Stimulated activated CD4-positive, alpha-beta T cell treated with anti-CD3 and anti-CD28 coated beads, Interleukin-2, amount 100 ng/mL, for 24 hours (primary cell): ENCODE results near the gene TYW1.
"Not testable (repeated sequence)": the region's sequence is repeated elsewhere in the genome, so short reads cannot be mapped to it uniquely, and the experiment has no call there.

Experiments used
- DNase-seq, 2 donors: peaks; one replicate each; pipeline ENCODE4 v3.0.0-alpha.2; 2020

Gene TYW1

DNA sequence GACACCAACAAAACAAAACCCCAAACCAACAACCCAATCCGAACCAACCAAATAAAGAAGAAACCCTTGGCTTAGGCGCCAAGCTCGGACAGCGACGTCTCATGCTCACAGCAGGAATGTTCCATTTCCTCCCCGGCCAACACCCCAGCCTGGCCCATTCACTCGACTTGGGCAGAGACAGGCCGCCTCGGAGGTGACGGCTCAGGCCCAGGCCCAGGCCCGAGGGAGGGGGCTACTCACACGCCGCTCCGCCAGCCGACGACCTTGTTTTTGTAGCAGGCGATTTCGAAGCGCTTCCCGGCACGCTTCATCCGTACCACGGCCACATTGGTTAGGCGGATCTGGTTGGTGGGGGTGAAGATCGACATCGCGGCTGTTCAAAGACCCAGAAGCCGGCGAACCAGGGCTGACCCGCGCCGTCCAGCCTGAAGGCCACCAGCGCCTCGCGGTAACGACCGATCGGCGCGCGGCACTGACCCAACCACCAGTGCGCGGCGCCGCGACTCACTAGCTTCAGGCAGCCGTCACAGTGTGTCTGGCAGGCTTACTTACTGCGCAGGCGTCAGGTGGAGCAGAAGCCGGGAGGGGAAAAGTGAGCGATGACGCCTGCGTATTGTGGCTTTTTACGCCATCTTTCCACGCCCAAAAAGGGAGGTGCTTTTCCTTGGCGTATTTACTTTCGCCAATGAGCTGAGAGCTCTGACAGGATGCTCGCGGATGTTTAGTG is 1.4 kb upstream of the TYW1 start, which contains the start of gene SBDS:
Gene SBDS, minus strand, starts transcription at position 537 of the 727 bp plus-strand sequence. Its CDS starts 169 bp downstream, at position 368.
- DNase-seq = peak; percentile 88 to 92

DNA sequence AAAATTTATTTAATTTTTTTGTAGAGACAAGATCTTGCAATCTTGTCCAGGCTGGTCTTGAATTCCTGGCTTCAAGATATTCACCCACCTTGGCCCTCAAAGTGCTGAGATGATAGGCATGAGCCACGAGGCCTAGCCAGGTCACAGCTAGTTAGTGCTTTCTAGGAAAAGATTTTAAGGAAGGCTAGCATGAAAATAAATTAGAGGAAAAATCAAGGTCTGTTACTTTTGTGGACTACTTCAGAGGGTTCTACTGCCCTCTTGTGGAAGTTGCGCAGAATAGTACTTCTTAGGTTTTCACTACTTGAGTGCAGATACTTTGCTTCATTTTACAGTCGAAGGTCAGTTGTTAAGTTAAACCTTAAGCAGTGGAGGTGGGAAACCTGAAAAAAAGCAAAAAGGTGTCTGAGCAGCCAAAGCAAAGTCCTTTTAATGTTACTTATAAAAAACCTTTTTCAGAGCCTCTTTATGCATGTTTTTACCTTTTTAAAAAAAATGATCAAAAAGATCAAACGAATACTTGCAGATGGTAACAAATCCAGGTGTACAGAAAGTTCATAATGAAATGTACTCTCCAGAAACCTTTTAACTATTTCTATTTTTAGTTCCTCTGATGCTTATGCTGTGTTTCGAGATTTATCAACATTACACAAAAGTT is 4.1 kb downstream of the TYW1 start:
- DNase-seq = not testable (repeated sequence)

DNA sequence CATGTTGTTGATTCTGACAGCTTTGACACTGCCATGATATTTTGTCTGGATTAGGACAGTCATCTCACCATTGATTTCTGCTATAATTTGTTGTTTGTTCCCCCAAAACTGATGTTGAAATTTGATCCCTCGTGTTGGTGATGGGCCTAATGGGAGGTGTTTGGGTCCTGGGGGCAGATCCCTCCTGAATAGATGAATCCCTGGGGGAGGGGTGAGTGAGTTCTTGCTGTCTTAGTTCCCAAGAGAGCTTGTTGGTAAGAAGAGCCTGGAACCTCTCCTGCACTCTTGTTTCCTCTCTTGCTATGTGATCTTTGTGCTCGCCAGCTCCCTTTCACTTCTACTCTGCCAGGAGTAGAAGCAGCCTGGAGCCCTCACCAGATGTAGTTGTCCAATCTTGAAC is 7.5 kb downstream of the TYW1 start:
- not testable (repeated sequence) for DNase-seq

DNA sequence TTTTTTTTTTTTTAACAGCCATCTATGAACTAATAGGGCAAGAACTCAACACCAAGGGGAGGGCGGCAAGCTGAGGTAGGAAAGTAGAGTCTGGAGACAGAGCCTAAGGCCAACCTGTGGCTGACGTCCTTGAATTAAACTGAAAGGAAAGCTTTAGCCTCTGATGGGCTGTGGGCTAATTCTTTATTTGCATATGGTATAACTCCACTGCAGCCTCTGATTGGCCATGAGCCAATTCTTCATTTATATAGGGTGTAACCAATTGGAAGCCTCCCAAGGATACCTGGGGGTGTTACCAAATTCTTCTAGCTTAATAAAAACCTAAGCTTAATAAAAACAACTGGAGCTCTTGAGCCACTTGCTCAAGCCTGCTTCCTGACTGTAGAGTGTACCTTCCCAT is 10.3 kb downstream of the TYW1 start:
- no peak for DNase-seq

DNA sequence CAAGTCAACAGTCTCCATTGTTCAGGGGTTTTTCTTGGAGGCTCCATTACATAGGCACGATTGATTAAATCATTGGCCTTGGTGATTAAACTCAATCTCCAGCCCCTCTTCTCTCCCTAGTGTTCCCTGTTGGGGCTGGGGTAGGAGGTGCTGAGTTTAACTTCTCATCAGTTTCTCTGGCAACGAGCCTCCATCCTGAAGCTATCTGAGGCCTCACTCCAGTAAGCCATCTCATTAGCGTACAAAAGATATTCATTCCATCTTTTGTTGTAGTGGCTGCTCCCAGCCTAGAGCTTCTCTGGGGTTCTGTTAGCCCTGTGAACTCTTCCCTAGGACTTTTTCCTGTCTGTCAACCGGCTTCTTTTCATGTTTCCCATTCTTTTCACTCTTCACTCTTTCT is 11.6 kb downstream of the TYW1 start:
- DNase-seq = no peak

DNA sequence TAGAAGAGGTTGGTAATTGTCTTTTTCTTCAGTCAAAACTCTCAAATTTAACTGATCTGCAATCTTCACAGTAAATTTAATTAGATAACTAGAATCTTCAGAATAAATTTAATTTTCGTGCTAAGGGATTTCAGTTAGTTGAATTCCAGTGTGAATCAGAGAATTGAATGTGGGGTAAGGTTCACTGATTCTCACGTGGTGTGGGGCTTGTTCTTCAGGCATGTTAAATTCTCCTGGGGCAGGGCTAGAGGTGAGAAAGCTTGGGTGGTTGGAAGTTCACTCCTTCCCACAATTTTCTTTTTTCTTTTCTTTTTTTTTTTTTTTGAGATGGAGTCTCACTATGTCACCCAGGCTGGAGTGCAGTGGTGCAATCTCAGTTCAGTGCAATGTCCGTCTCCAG is 13.0 kb downstream of the TYW1 start:
- not testable (repeated sequence) for DNase-seq

DNA sequence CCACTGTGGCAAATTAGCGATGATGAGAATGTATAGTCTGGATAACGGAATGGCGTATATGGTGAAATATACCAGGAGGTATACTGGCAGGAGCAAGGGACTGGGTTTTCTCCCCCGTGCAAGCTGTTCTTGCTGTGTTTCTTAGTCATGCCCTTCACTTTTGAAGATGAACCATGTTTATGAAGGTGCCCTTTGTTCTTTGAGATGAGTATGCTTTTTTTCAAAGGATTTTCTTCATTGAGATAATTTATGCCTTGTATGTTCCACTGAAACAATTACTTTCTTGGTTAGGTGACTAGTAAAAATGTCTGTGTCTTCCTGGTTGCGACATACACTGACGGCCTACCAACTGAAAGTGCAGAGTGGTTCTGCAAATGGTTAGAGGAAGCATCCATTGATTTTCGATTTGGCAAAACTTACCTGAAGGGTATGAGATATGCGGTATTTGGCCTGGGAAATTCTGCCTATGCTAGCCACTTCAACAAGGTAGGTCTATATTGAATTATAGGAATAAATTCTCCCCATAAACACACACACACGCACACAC is 17.5 kb downstream of the TYW1 start:
- DNase-seq = not testable (repeated sequence)

DNA sequence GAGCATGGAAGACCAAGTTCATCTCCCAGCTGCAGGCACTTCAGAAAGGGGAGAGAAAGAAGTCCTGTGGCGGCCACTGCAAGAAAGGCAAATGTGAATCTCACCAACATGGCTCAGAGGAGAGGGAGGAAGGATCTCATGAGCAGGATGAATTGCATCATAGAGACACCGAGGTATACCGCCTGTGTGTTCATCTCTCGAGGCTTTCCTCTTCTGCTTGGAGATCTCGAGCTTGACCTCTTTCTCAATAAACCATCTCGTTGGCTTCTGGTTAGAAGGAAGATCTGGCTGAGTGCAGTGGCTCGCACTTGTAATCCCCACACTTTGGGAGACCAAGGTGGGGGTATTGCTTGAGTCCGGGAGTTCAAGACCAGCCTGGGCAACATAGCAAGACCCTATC is 21.3 kb downstream of the TYW1 start:
- DNase-seq = not testable (repeated sequence)

DNA sequence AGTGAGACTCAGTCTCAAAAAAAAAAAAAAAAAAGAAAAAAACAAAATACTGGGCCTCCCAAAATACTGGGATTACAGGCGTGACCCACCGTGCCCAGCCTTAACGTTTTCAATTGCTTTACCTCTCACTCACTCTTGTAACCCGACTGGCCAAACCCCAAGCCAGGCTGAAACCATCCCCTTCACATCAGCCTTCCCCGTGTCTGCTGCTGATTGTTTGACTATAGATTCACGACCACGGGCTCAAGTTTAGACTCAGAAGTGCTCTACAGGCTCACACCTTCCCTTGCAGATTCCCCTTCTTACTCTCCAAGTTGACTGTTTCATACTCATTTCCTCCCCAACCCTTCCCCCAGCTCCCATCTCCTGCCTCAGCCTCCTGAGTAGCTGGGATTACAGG is 22.3 kb downstream of the TYW1 start:
- DNase-seq = no peak

DNA sequence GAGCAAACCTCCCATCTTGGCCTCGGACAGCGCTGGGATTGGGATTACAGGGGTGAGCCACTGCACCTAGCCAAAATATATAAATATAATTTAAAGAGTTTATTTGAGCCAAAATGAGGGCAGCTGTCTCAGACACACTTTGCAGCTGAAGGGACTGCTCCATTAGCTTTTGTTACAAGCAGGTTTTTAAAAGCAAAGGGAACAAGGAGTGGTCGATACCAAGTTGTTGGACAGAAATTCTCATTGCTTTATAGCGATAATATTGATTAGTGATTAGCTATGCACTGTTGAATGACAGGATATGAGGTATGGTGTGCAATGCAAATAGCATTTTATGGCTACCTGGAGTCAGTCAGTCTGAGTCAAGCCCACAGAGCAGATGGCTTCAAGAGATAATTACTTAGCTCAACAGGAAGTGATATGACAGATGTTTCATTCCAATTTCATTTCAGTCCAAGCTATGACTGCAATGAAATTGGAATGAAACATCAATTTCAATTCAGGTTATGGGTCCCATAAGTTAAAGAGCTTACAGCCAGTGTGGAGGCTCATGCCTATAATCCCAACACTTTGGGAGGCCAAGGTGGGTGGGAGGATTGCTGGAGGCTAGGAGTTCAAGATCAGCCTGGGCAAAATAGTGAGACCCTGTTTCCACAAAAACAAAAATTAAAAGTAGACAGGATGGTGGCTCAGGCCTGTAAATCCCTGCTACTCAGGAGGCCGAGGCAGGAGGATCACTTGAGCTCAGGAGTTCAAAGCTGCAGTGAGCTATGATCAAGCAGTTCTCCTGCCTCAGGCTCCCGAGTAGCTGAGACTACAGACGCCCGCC is 23.1 kb downstream of the TYW1 start:
- no peak for DNase-seq

DNA sequence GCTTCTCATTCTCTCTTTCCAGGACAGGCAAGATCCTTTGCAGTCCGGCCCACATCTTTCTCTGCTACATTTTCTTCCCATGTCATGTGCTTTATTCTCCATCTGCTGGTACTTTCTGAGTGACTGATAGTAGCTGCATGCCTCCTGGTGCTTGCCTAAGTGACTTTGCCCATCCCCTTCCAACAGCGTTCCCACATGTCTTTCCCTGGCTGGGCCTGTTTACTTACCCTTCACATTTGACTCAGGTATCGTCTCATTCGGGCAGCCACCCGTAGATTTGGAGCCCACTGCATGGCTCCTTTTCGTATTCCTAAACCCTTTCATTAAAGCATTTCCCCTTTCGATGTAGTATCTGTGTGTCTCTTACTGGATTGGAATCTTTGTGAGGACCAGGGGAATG is 24.6 kb downstream of the TYW1 start:
- DNase-seq = no peak

DNA sequence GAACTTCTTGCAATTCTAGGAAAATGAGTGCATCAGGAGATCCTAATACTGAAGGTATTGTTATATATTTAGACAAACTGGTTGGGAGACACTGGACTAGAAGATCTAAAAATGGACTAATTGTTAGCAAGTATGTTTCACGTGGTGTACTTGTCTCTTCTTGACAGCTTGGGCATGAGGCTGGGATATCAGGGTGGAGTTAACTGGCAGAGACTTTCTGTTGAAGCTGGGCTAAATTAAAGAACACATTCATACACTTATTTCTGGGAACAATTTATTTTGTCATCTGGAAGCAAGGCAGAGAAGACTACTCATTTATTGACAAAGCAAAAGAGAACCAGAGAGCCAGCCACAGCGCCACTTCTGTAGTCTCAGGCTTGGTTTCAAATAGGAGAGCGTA is 25.9 kb downstream of the TYW1 start:
- DNase-seq = no peak

DNA sequence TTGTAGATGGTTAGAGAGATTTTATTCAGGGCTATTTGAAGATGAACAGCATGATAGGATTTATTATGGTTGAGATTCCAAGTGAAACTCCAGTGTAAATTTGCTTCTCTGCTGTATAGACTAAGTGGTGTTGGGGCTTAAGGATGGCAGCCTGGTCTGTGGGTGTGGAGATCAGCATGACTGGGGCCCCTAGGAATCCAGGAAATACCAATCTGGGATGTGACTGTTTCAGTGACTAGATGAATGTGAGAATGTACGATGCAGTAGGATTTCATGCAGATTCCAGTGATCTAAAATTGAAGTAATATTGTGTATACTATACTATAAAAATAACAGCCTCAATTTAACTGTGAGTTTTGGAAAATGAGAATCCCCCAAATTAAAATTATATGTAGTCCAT is 28.8 kb downstream of the TYW1 start:
- DNase-seq = not testable (repeated sequence)

DNA sequence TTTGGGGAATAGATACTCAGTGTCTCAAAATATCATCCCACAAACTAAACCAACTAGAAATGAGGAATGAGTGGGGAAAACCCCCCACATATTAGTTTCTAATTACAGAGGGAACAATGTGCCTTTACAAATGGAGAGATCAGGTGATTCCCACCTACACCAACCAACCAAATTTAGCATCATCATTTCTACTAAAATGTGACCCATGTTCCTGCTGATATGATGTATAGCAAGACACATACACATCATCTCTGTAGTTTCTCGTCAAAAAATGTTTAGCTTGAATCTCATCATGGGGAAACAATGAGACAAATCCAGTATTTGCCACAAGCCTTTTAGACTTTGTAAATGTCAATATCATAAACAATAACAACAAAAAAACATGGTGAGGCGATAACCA is 35.1 kb downstream of the TYW1 start:
- not testable (repeated sequence) for DNase-seq

DNA sequence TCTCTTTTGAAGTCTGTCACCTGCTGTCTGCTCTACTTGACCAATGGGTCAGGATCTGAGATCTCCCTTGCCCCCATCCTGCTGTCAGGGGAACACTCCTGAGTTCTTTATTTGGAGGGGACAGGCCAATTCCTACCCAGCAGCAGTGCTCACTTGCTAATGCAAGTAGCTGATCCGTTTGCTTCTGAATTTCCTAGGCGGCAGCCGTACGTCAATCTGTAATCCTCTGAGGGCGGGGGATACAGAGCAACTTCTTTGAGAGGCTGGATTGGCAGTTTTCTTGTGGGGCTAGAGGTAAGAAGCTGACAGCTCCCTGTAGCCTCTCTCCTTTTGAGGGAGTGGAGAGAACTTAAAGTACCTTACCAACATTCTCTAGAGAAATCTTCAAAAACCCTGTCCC is 36.6 kb downstream of the TYW1 start:
- no peak for DNase-seq

DNA sequence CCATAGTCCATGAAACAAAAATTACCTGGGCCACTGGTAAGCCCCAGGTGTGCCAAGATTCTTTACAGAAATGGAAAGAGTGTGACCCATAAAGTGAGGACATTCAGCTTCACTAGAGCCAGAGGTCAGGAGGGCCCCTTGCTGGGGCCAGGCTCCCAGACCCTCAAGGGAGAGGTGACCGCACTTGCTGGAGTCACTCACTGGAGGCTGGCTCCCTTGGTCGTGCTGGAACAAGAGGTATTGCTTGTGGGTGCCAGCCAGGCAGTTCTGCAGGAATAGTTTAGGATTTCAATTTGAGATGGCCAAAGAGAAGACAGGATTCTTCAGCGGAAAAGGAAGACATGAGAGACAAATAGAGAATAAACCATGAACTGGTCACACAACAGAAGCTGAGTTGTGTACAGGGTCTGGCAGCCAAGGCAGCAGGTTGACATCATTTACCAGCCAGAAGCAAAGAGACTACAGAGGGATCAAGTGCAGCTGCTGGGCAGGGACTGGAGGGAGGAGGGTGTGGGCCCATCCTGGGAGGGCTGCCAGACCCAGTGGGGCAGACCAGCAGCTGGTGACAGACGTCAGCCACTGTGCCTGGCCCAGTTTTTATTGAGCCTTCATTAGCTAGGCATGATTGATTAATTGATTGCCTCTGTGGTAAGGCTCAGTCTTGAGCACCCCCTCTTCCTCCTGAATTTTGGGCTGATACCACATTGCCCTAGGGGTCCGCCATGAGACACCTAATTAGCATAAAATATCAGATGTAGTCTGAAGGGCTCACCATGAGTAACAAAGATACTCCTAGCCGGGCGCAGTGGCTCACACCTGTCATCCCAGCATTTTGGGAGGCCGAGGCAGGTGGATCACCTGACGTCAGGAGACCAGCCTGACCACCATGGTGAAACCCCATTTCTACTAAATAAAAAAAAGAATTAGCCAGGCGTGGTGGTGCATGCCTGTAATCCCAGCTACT is 40.1 kb downstream of the TYW1 start:
- not testable (repeated sequence) for DNase-seq

DNA sequence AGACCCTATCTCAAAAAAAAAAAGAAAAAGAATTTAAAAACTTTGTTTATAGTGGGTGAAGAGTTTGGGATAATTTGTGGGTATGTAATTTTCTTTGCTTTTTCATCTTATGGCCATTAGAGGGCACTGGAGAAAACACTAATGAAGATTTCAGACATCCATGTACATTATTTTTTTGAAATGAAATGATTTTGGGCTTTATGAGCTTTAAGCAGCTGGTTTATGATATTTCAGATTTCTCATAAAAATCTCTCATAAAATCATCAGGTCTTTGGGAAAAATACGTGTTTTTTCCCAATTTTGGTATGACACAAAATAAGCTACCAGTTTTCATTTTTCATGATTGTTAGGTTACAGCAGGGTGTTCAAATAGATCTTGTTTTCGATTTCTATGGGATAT is 44.2 kb downstream of the TYW1 start:
- DNase-seq = not testable (repeated sequence)

DNA sequence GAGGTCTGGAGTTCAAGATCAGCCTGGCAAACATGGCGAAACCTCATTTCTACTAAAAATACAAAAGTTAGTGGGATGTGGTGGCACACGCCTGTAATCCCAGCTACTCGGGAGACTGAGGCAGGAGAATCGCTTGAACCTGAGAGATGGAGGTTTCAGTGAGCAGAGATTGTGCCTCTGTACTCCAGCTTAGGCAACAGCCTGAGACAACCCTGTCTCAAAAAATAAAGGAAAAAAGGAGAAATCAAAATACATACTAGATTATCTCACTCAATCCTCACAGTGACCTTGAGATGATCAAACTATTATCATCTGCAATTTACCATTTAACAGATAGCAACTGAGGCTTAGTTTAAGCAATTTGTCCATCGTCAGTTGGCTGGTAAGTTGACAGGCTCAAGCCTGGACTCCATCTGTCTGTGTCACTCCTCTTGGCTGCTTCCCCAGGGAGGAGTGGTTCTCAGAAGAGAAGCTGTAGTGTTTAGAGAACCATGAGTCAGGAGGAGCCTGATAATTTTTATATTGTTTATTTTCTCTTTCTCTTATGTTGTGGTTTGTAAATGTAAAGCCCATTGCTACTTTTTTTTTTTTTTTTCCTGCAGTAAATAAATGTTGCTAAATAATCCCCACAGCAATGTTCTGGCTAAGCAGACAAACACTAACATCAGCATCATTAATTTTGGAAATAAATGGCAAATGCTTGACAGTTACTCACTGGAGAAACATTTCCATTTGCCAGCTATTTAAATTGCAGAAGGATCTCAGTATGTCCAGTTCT is 46.3 kb downstream of the TYW1 start:
- DNase-seq = not testable (repeated sequence)

DNA sequence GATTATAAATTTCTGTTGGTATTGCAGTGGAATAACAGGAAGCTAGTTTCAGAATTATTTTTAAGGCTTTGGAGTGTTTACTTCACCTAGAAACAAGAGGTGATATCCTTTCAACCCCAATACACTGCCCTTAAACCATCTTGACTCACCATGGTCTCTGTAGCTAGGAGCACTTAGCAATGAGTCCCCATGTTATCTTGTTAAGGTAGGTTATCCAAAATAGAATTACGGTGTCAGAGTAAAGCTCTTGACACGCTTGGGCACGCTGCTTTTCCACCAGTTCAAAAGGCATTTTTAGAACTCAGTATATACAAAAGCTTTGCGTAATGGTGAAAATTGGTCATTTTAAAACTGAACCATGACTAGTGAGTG is 46.9 kb downstream of the TYW1 start:
- not testable (repeated sequence) for DNase-seq

DNA sequence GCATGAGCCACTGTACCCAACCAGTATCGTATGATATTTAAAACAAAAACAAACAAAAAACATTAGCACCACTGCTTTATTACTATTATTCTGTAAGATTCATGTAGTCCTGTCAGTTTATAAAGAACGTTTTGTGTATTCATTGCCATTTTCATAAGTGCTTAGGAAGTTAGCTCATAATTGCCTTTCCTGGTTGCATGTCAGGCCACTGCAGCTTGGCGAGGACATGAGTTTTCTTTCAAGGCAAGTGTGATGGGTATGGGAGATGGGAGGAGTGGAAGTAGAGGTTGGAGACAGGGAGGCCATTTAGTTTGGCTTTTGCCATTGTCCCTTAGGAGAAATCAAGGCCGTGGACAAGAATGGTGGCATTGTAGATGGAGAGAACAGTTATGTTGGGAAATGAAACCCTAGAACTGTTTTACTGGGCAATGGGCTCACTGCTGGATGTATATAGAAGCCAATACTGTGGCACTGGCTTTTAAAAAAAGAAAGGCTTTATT is 48.9 kb downstream of the TYW1 start:
- no peak for DNase-seq

DNA sequence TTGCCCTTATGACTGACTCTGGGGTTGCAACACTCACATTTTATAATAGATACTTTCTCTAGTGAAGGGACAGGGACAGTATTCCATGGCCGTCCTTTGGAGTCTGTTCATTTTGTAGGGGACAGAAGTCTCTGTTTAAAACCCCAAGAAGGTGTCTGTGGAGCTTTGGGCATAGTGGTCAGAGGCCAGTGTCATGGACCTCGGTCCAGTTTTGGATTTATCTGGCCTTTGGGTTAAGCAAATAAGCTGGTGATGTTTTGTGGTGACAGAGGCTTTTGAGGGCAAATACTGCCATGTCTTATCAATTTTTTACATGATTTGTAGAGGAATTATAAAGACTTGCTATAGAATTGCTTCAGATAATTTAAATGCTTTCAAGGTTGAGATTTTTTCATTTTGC is 50.2 kb downstream of the TYW1 start:
- not testable (repeated sequence) for DNase-seq
